HepG2 (cell line): ENCODE measurements around the gene GPN2. TPM values are rescaled to one million over a fixed set of nuclear protein-coding genes. Genes with fewer than 3 reads are reported as not detected.

Experiments
- CCDC6 ChIP-seq: sonication (generic); formaldehyde crosslinking; IDR thresholded peaks from 2 replicates; pipeline ENCODE4 v1.8.1; 2022; ENCODE audit warnings: mild to moderate bottlenecking, missing genetic modification reagents, moderate library complexity
- DPF2 ChIP-seq: sonication (generic); formaldehyde crosslinking; IDR thresholded peaks from 2 replicates; pipeline ENCODE4 v1.4.0; 2020; ENCODE audit warnings: mild to moderate bottlenecking, low read depth, missing genetic modification reagents, borderline replicate concordance
- NCOA1 ChIP-seq: sonication (generic); formaldehyde crosslinking; IDR thresholded peaks from 2 replicates; pipeline ENCODE4 v1.9.0; 2021; ENCODE audit warnings: missing genetic modification reagents
- TOE1 ChIP-seq: sonication (generic); formaldehyde crosslinking; IDR thresholded peaks from 2 replicates; pipeline ENCODE4 v1.4.0; 2020; ENCODE audit warnings: mild to moderate bottlenecking, missing genetic modification reagents
- YEATS2 ChIP-seq: sonication (generic); formaldehyde crosslinking; IDR thresholded peaks from 2 replicates; pipeline ENCODE4 v1.4.0; 2020; ENCODE audit warnings: missing genetic modification reagents, borderline replicate concordance
- ZNF282 ChIP-seq: fragments of 450-650 bp; IDR thresholded peaks from 2 replicates; pipeline ENCODE4 v1.6.1; 2018; ENCODE audit not compliant: partially characterized antibody
- ZNF781 ChIP-seq: sonication (generic); formaldehyde crosslinking; IDR thresholded peaks from 2 replicates; pipeline ENCODE4 v1.5.1; 2020; ENCODE audit warnings: borderline replicate concordance, mild to moderate bottlenecking, missing genetic modification reagents; ENCODE audit errors: not compliant biosample characterization
- polyA plus RNA-seq, 8 experiments: library from polyadenylated mRNA; depleted of rRNA in 3 of 8; stranded (reverse) in 7 of 8; unstranded in 1 of 8; fragments of >200 nt; fragmentation: Illumina TruSeq in 4 of 8; extraction: Trizol in 4 of 8; gene quantifications; 2 replicates each; pipeline versions ENCODE4 v1.2.1 to v1.2.3, GENCODE V29; 2011 to 2016; ENCODE audit warnings: low read depth in 4 of 8, missing spikeins in 1 of 8, mixed read lengths in 1 of 8; ENCODE audit not compliant: insufficient read depth in 1 of 8
- total RNA-seq, 5 experiments: library from RNA; depleted of rRNA; stranded (reverse); fragments of >200 nt; fragmentation: Illumina TruSeq; extraction: Trizol; gene quantifications; 2 replicates each; pipeline ENCODE4 v1.2.3, GENCODE V29; 2016; ENCODE audit warnings: low read depth in 1 of 5
- TF ChIP-seq, protein P1 (sequence below), 2 experiments: sonication (generic) in 1 of 2; formaldehyde crosslinking in 1 of 2; IDR thresholded peaks; 2 replicates each; pipeline versions ENCODE4 v1.4.0 to v1.6.1; 2016 to 2020; ENCODE audit warnings: borderline replicate concordance in 1 of 2, low read depth in 1 of 2, mild to moderate bottlenecking in 1 of 2, missing genetic modification reagents in 1 of 2
- TF ChIP-seq, protein P2 (sequence below): IDR thresholded peaks from 2 replicates; pipeline ENCODE4 v1.6.1; 2016; ENCODE audit warnings: mild to moderate bottlenecking, missing biosample characterization, missing genetic modification reagents
- TF ChIP-seq, protein P3 (sequence below), 2 experiments: IDR thresholded peaks; 2 replicates each; pipeline ENCODE4 v1.6.1; 2011 to 2012; ENCODE audit warnings: low read length in 2 of 2, borderline replicate concordance in 1 of 2, low read depth in 1 of 2, mild to moderate bottlenecking in 1 of 2, moderate library complexity in 1 of 2
- TF ChIP-seq, protein P4 (sequence below): sonication (generic); formaldehyde crosslinking; IDR thresholded peaks from 2 replicates; pipeline ENCODE4 v1.4.0; 2020; ENCODE audit warnings: missing genetic modification reagents
- TF ChIP-seq, protein P5 (sequence below): sonication (generic); formaldehyde crosslinking; IDR thresholded peaks from 2 replicates; pipeline ENCODE4 v1.4.0; 2020; ENCODE audit warnings: missing genetic modification reagents

GPN2 gene
- total and polyA plus RNA-seq, 2 of the 13 experiments (the other 11 are each of a cell fraction or from before 2014, with no cell fraction given), result 19.3 to 38.9 TPM

DNA sequence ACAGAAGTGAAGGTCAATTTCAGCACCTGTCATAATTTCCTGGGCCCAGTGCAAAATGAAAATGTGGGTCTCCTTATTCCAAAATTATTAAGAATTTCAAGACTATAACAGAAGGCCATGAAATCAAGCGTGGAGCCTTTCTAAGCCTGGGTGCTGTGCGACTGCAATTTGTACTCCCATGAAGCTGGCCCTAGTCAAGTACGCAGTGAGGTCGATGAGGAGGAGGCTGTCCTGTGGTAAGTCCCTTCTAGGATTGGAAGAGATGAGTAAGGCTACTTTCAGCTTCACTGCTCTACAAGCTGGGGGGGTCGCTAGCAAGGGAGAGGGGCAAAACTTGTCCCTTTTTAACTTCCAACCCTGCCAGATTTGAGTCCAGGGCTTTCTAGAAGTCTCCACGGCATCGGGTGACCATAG is 31.1 kb upstream of the GPN2 start (continued):
- TF ChIP-seq, protein P1, sequence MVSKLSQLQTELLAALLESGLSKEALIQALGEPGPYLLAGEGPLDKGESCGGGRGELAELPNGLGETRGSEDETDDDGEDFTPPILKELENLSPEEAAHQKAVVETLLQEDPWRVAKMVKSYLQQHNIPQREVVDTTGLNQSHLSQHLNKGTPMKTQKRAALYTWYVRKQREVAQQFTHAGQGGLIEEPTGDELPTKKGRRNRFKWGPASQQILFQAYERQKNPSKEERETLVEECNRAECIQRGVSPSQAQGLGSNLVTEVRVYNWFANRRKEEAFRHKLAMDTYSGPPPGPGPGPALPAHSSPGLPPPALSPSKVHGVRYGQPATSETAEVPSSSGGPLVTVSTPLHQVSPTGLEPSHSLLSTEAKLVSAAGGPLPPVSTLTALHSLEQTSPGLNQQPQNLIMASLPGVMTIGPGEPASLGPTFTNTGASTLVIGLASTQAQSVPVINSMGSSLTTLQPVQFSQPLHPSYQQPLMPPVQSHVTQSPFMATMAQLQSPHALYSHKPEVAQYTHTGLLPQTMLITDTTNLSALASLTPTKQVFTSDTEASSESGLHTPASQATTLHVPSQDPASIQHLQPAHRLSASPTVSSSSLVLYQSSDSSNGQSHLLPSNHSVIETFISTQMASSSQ (IDR thresholded peaks at IDR 0.05; ENCODE audit: low read depth), result no peak
- TF ChIP-seq, protein P1 (CRISPR knock-in tag; IDR thresholded peaks at IDR 0.05; ENCODE audit: borderline replicate concordance), result no peak
- TF ChIP-seq, protein P2, sequence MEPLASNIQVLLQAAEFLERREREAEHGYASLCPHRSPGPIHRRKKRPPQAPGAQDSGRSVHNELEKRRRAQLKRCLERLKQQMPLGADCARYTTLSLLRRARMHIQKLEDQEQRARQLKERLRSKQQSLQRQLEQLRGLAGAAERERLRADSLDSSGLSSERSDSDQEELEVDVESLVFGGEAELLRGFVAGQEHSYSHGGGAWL (CRISPR knock-in tag), result no peak
- no peak for TF ChIP-seq ZNF781 (CRISPR knock-in tag)
- no peak for TF ChIP-seq DPF2 (CRISPR knock-in tag)
- no peak for TF ChIP-seq NCOA1
- TF ChIP-seq, protein P3, sequence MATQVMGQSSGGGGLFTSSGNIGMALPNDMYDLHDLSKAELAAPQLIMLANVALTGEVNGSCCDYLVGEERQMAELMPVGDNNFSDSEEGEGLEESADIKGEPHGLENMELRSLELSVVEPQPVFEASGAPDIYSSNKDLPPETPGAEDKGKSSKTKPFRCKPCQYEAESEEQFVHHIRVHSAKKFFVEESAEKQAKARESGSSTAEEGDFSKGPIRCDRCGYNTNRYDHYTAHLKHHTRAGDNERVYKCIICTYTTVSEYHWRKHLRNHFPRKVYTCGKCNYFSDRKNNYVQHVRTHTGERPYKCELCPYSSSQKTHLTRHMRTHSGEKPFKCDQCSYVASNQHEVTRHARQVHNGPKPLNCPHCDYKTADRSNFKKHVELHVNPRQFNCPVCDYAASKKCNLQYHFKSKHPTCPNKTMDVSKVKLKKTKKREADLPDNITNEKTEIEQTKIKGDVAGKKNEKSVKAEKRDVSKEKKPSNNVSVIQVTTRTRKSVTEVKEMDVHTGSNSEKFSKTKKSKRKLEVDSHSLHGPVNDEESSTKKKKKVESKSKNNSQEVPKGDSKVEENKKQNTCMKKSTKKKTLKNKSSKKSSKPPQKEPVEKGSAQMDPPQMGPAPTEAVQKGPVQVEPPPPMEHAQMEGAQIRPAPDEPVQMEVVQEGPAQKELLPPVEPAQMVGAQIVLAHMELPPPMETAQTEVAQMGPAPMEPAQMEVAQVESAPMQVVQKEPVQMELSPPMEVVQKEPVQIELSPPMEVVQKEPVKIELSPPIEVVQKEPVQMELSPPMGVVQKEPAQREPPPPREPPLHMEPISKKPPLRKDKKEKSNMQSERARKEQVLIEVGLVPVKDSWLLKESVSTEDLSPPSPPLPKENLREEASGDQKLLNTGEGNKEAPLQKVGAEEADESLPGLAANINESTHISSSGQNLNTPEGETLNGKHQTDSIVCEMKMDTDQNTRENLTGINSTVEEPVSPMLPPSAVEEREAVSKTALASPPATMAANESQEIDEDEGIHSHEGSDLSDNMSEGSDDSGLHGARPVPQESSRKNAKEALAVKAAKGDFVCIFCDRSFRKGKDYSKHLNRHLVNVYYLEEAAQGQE (IDR thresholded peaks at IDR 0.05; ENCODE audit: borderline replicate concordance in 1 of 2, low read depth in 1 of 2, low read length in 2 of 2), result no peak
- TF ChIP-seq, protein P4, sequence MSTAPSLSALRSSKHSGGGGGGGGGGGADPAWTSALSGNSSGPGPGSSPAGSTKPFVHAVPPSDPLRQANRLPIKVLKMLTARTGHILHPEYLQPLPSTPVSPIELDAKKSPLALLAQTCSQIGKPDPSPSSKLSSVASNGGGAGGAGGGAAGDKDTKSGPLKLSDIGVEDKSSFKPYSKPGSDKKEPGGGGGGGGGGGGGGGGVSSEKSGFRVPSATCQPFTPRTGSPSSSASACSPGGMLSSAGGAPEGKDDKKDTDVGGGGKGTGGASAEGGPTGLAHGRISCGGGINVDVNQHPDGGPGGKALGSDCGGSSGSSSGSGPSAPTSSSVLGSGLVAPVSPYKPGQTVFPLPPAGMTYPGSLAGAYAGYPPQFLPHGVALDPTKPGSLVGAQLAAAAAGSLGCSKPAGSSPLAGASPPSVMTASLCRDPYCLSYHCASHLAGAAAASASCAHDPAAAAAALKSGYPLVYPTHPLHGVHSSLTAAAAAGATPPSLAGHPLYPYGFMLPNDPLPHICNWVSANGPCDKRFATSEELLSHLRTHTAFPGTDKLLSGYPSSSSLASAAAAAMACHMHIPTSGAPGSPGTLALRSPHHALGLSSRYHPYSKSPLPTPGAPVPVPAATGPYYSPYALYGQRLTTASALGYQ (CRISPR knock-in tag), result no peak
- TF ChIP-seq TOE1 (CRISPR knock-in tag), result no peak
- TF ChIP-seq CCDC6 (CRISPR knock-in tag), result peak; percentile 76; the same call in 1 of the 2 replicates
- no peak for TF ChIP-seq ZNF282
- TF ChIP-seq YEATS2 (CRISPR knock-in tag), result no peak
- TF ChIP-seq, protein P5, sequence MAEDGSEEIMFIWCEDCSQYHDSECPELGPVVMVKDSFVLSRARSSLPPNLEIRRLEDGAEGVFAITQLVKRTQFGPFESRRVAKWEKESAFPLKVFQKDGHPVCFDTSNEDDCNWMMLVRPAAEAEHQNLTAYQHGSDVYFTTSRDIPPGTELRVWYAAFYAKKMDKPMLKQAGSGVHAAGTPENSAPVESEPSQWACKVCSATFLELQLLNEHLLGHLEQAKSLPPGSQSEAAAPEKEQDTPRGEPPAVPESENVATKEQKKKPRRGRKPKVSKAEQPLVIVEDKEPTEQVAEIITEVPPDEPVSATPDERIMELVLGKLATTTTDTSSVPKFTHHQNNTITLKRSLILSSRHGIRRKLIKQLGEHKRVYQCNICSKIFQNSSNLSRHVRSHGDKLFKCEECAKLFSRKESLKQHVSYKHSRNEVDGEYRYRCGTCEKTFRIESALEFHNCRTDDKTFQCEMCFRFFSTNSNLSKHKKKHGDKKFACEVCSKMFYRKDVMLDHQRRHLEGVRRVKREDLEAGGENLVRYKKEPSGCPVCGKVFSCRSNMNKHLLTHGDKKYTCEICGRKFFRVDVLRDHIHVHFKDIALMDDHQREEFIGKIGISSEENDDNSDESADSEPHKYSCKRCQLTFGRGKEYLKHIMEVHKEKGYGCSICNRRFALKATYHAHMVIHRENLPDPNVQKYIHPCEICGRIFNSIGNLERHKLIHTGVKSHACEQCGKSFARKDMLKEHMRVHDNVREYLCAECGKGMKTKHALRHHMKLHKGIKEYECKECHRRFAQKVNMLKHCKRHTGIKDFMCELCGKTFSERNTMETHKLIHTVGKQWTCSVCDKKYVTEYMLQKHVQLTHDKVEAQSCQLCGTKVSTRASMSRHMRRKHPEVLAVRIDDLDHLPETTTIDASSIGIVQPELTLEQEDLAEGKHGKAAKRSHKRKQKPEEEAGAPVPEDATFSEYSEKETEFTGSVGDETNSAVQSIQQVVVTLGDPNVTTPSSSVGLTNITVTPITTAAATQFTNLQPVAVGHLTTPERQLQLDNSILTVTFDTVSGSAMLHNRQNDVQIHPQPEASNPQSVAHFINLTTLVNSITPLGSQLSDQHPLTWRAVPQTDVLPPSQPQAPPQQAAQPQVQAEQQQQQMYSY (CRISPR knock-in tag), result no peak
